ENCODE measurements around the gene PSMD6. TPM values are rescaled to one million over a fixed set of nuclear protein-coding genes. Genes with fewer than 3 reads are reported as not detected.

Gene PSMD6
- total and polyA plus RNA-seq, 11 donors, result 60.1 to 128 (median 82.5) TPM

DNA sequence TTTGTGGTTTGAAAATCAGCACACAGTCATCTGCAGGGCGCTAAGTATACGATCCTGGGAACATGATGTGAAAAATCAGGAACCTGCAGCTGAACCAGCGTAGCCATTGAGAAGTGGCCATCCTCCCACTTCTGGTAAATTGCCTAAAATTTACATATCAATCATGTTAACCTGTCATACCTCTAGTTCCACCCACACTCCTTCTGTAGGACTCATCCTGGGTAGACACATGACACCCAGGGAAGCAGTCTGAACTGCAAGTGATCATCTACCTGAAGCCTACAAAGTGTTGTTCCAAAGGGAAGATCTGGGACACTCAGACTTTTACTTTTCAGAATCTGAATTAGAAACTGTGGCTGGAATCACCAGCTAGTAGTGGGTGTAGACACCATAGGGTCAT is 5.5 kb upstream of the PSMD6 start:
- ATAC-seq, result no peak
- TF ChIP-seq POLR2A (IDR thresholded peaks at IDR 0.05), result no peak
- TF ChIP-seq, protein P1, sequence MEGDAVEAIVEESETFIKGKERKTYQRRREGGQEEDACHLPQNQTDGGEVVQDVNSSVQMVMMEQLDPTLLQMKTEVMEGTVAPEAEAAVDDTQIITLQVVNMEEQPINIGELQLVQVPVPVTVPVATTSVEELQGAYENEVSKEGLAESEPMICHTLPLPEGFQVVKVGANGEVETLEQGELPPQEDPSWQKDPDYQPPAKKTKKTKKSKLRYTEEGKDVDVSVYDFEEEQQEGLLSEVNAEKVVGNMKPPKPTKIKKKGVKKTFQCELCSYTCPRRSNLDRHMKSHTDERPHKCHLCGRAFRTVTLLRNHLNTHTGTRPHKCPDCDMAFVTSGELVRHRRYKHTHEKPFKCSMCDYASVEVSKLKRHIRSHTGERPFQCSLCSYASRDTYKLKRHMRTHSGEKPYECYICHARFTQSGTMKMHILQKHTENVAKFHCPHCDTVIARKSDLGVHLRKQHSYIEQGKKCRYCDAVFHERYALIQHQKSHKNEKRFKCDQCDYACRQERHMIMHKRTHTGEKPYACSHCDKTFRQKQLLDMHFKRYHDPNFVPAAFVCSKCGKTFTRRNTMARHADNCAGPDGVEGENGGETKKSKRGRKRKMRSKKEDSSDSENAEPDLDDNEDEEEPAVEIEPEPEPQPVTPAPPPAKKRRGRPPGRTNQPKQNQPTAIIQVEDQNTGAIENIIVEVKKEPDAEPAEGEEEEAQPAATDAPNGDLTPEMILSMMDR (IDR thresholded peaks at IDR 0.05), result no peak
- Histone ChIP-seq H3K27ac (no peak overlapping the region), H3K4me3 (no peak overlapping the region), H3K27me3 (peaks cover 0 to 12% (median 0%) of the 10 kb centered on the region in 9 donors), H3K9me3 (no peaks in the 10 kb centered on the region), H3K4me1 (peaks cover 0 to 8% (median 1%) of the 10 kb centered on the region in 12 donors), H3K36me3 (no peaks in the 10 kb centered on the region)
- intact Hi-C loops (cut with DNase I), result loop anchor here in 2 of 10 donors (2.0 to 10.0 kb wide), 2 partner anchors 236 to 454 kb away; no protein-coding TSS in a partner anchor
- 75 to 91% (median 81%) methylated on average over 3 of the region's 3 CpGs for WGBS, 4 donors
- no peak for DNase-seq

DNA sequence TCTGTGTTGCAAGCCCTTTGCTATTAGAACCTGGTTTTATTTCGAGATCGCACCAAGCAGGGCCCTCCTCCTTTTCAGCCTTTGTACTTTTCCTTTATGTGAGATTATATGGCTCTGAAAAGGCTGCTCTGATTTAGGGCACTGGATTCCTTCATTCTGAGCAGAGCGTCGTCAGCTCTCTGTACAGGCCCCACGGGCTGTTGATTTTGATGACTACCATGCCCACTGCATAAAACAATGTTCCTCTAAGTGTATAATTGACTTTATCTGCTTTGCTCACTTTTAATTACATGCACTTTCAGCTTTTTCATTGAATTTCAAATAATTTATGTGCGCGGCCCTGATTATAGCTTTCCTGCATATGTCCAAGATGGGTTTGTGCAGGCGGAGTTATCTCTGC is 4.4 kb upstream of the PSMD6 start:
- DNase-seq (no peak), ATAC-seq (no peak)
- no peaks in the 10 kb centered on the region for H3K9me3 ChIP-seq
- H3K4me3 ChIP-seq, result no peak overlapping the region
- WGBS, 4 donors, result 72 to 79% (median 75%) methylated on average over 8 of the region's 8 CpGs
- intact Hi-C loops (cut with DNase I), result loop anchor here in 3 of 10 donors (2.0 to 10.0 kb wide), 3 partner anchors 237 to 455 kb away; no protein-coding TSS in a partner anchor
- H3K36me3 ChIP-seq, result no peaks in the 10 kb centered on the region
- peaks cover 0 to 9% (median 4%) of the 10 kb centered on the region in 12 donors for H3K4me1 ChIP-seq
- H3K27ac ChIP-seq, result no peak overlapping the region
- peaks cover 0 to 12% (median 0%) of the 10 kb centered on the region in 9 donors for H3K27me3 ChIP-seq
- TF ChIP-seq, protein P1 (IDR thresholded peaks at IDR 0.05), result no peak
- no peak for TF ChIP-seq POLR2A (IDR thresholded peaks at IDR 0.05)

DNA sequence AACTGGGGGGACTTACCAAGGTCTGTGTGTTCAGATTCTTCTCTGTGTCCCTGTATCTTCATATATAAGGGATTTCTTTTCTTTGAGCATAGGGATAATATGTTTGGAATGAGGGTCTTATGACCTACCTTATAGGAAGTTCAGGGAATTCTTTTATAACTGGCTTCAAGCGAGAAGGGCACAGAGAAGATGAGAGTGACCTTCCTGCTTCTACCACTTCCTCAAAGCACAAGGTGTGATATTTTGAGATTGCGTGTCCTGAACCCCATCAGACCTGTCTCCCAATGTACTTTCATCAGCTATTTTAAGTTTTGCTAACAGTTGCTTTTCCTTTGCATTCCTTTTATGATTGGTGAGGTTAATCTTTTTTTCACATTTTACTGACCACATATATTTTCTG is 3.1 kb upstream of the PSMD6 start:
- 74 to 93% (median 91%) methylated on average over 2 of the region's 2 CpGs for WGBS, 4 donors
- no peak for DNase-seq
- Histone ChIP-seq H3K27ac (no peak overlapping the region), H3K9me3 (no peaks in the 10 kb centered on the region), H3K4me3 (no peak overlapping the region), H3K27me3 (peaks cover 0 to 12% (median 0%) of the 10 kb centered on the region in 9 donors), H3K4me1 (peaks cover 5 to 22% (median 17%) of the 10 kb centered on the region in 12 donors), H3K36me3 (peaks cover 0 to 9% (median 3%) of the 10 kb centered on the region in 9 donors)
- no peak for ATAC-seq
- TF ChIP-seq, protein P1 (IDR thresholded peaks at IDR 0.05), result no peak
- intact Hi-C loops (cut with DNase I), result loop anchor here in 2 of 10 donors (2.0 to 10.0 kb wide), 2 partner anchors 238 to 378 kb away; no protein-coding TSS in a partner anchor

- H3K27ac ChIP-seq, result peak overlapping the region in 10 of 12 donors; percentile 83 to 92 (median 87)
- no peak for TF ChIP-seq POLR2A (IDR thresholded peaks at IDR 0.05)
- TF ChIP-seq, protein P1 (IDR thresholded peaks at IDR 0.05), result no peak
- ATAC-seq (no peak), DNase-seq (no peak)
- peaks cover 5 to 32% (median 20%) of the 10 kb centered on the region in 12 donors for H3K4me1 ChIP-seq
- no peaks in the 10 kb centered on the region for H3K9me3 ChIP-seq
- WGBS, 4 donors, result 76 to 80% (median 79%) methylated on average over 5 of the region's 5 CpGs
- H3K27me3 ChIP-seq, result peaks cover 0 to 3% (median 0%) of the 10 kb centered on the region in 9 donors
- peaks cover 0 to 34% (median 28%) of the 10 kb centered on the region in 9 donors for H3K36me3 ChIP-seq
- peak overlapping the region in 9 of 12 donors; percentile 73 to 97 (median 90) for H3K4me3 ChIP-seq
- intact Hi-C loops (cut with DNase I), result loop anchor here in 1 of 10 donors (10.0 kb wide), 1 partner anchor 241 kb away; no protein-coding TSS in a partner anchor
Observed at GRCh38 chr3:64023861-64024223, 548 bp upstream of the PSMD6 start.
